Measurements from ENCODE around the gene KLRC4. TPM values are rescaled to one million over a fixed set of nuclear protein-coding genes. Genes with fewer than 3 reads are reported as not detected.
A peak's percentile ranks its signal among the peaks of the same experiment; 100 is the strongest.
"Not testable (repeated sequence)": the region's sequence is repeated elsewhere in the genome, so short reads cannot be mapped to it uniquely, and the experiment has no call there.

Gene KLRC4
- total RNA-seq, 1 donor from 2014 or later, result 3.1 TPM

GRCh38 chr12:10400829-10401228, 8.7 kb downstream of the KLRC4 start:
- no peak for TF ChIP-seq CTCF (IDR thresholded peaks at IDR 0.05)
- Mint-ChIP-seq H3K4me1 (ENCODE audit: unreplicated experiment) (peaks cover 46% of the 10 kb centered on the region), H3K4me3 (ENCODE audit: unreplicated experiment) (no peak overlapping the region), H3K27me3 (ENCODE audit: unreplicated experiment) (no peaks in the 10 kb centered on the region), H3K36me3 (ENCODE audit: unreplicated experiment) (peaks cover 22% of the 10 kb centered on the region), H3K9me3 (ENCODE audit: unreplicated experiment) (peaks cover 9% of the 10 kb centered on the region), H3K27ac (ENCODE audit: unreplicated experiment) (no peak overlapping the region)
- no peak for DNase-seq (ENCODE audit: extremely low spot score, unreplicated experiment)

- H3K27me3 Mint-ChIP-seq (ENCODE audit: unreplicated experiment), result no peaks in the 10 kb centered on the region
- peaks cover 73% of the 10 kb centered on the region for H3K4me1 Mint-ChIP-seq (ENCODE audit: unreplicated experiment)
- H3K9me3 Mint-ChIP-seq (ENCODE audit: unreplicated experiment), result no peaks in the 10 kb centered on the region
- peaks cover 14% of the 10 kb centered on the region for H3K36me3 Mint-ChIP-seq (ENCODE audit: unreplicated experiment)
- peak overlapping the region; percentile 93 for H3K27ac Mint-ChIP-seq (ENCODE audit: unreplicated experiment)
- no peak for DNase-seq (ENCODE audit: extremely low spot score, unreplicated experiment)
- H3K4me3 Mint-ChIP-seq (ENCODE audit: unreplicated experiment), result peak overlapping the region; percentile 65
- TF ChIP-seq CTCF (IDR thresholded peaks at IDR 0.05), result no peak
Observed at GRCh38 chr12:10398168-10398567, 11.4 kb downstream of the KLRC4 start.

GRCh38 chr12:10397296-10397695, 12.3 kb downstream of the KLRC4 start:
- Mint-ChIP-seq H3K27ac (ENCODE audit: unreplicated experiment) (peak overlapping the region; percentile 93), H3K4me3 (ENCODE audit: unreplicated experiment) (peak overlapping the region; percentile 65), H3K9me3 (ENCODE audit: unreplicated experiment) (no peaks in the 10 kb centered on the region), H3K27me3 (ENCODE audit: unreplicated experiment) (no peaks in the 10 kb centered on the region), H3K4me1 (ENCODE audit: unreplicated experiment) (peaks cover 82% of the 10 kb centered on the region), H3K36me3 (ENCODE audit: unreplicated experiment) (peaks cover 11% of the 10 kb centered on the region)
- TF ChIP-seq CTCF (IDR thresholded peaks at IDR 0.05), result no peak
- no peak for DNase-seq (ENCODE audit: extremely low spot score, unreplicated experiment)

GRCh38 chr12:10396176-10396575, 13.4 kb downstream of the KLRC4 start:
- not testable (repeated sequence) for H3K36me3 Mint-ChIP-seq (ENCODE audit: unreplicated experiment); H3K27me3 Mint-ChIP-seq (ENCODE audit: unreplicated experiment)
- peaks cover 86% of the 10 kb centered on the region for H3K4me1 Mint-ChIP-seq (ENCODE audit: unreplicated experiment)

GRCh38 chr12:10395390-10395998, 14.1 kb downstream of the KLRC4 start:
- no peaks in the 10 kb centered on the region for H3K9me3 Mint-ChIP-seq (ENCODE audit: unreplicated experiment)
- peaks cover 80% of the 10 kb centered on the region for H3K4me1 Mint-ChIP-seq (ENCODE audit: unreplicated experiment)
- DNase-seq (ENCODE audit: extremely low spot score, unreplicated experiment), result peak; percentile 87
- no peak for TF ChIP-seq CTCF (IDR thresholded peaks at IDR 0.05)
- peak overlapping the region; percentile 93 for H3K27ac Mint-ChIP-seq (ENCODE audit: unreplicated experiment)
- H3K36me3 Mint-ChIP-seq (ENCODE audit: unreplicated experiment), result peaks cover 8% of the 10 kb centered on the region
- H3K27me3 Mint-ChIP-seq (ENCODE audit: unreplicated experiment), result no peaks in the 10 kb centered on the region
- peak overlapping the region; percentile 38 for H3K4me3 Mint-ChIP-seq (ENCODE audit: unreplicated experiment)

More at GRCh38 chr12:10396176-10396575, 13.4 kb downstream of the KLRC4 start:
- Mint-ChIP-seq H3K27ac (ENCODE audit: unreplicated experiment) (peak overlapping the region; percentile 93), H3K4me3 (ENCODE audit: unreplicated experiment) (peak overlapping the region; percentile 62)
- not testable (repeated sequence) for H3K9me3 Mint-ChIP-seq (ENCODE audit: unreplicated experiment); DNase-seq (ENCODE audit: extremely low spot score, unreplicated experiment)

GRCh38 chr12:10394531-10395152, 14.9 kb downstream of the KLRC4 start:
- DNase-seq (ENCODE audit: extremely low spot score, unreplicated experiment); H3K36me3 Mint-ChIP-seq (ENCODE audit: unreplicated experiment); H3K9me3 Mint-ChIP-seq (ENCODE audit: unreplicated experiment); H3K4me3 Mint-ChIP-seq (ENCODE audit: unreplicated experiment); H3K27me3 Mint-ChIP-seq (ENCODE audit: unreplicated experiment): not testable (repeated sequence)
- H3K4me1 Mint-ChIP-seq (ENCODE audit: unreplicated experiment), result peaks cover 82% of the 10 kb centered on the region
- H3K27ac Mint-ChIP-seq (ENCODE audit: unreplicated experiment), result peak overlapping the region; percentile 93
